Stimulated activated CD8-positive, alpha-beta memory T cell treated with anti-CD3 and anti-CD28 coated beads, Interleukin-7, amount 100 ng/mL, for 1 hour (primary cell): ENCODE measurements around the gene CD38.
"Not testable (repeated sequence)": the region's sequence is repeated elsewhere in the genome, so short reads cannot be mapped to it uniquely, and the experiment has no call there.

Source experiments
- DNase-seq, 2 donors: peaks; one replicate each; pipeline ENCODE4 v3.0.0-alpha.2; 2020; ENCODE audit warnings: low read depth in 2 of 2

CD38 gene

GRCh38 chr4:15778289-15779241 is at the start of gene CD38:
Gene CD38, plus strand, starts transcription at chr4:15778328. Its CDS starts 87 bp downstream, at chr4:15778415.
- DNase-seq, result no peak

GRCh38 chr4:15729910-15730533 is 48.1 kb upstream of the CD38 start:
- peak in 1 of 2 donors; percentile 2 for DNase-seq

- not testable (repeated sequence) for DNase-seq
Observed at GRCh38 chr4:15733061-15733460, 45.1 kb upstream of the CD38 start.

- no peak for DNase-seq
Observed at GRCh38 chr4:15735536-15735935, 42.6 kb upstream of the CD38 start.

- no peak for DNase-seq
Observed at GRCh38 chr4:15736514-15737050, 41.5 kb upstream of the CD38 start.

- DNase-seq, result no peak
Observed at GRCh38 chr4:15737255-15737654, 40.9 kb upstream of the CD38 start.

GRCh38 chr4:15738877-15739276 is 39.3 kb upstream of the CD38 start:
- DNase-seq, result no peak

GRCh38 chr4:15740764-15741404 is 37.2 kb upstream of the CD38 start:
- no peak for DNase-seq

- DNase-seq, result no peak
Observed at GRCh38 chr4:15742083-15742582, 36.0 kb upstream of the CD38 start.

- no peak for DNase-seq
Observed at GRCh38 chr4:15742637-15743036, 35.5 kb upstream of the CD38 start.

GRCh38 chr4:15744016-15744545 is 34.0 kb upstream of the CD38 start:
- DNase-seq, result no peak

GRCh38 chr4:15746110-15746509 is 32.0 kb upstream of the CD38 start:
- DNase-seq, result no peak

- no peak for DNase-seq
Observed at GRCh38 chr4:15749001-15749400, 29.1 kb upstream of the CD38 start.

GRCh38 chr4:15751153-15751552 is 27.0 kb upstream of the CD38 start:
- DNase-seq, result no peak

GRCh38 chr4:15753081-15753480 is 25.0 kb upstream of the CD38 start:
- DNase-seq, result no peak

GRCh38 chr4:15753786-15754185 is 24.3 kb upstream of the CD38 start:
- no peak for DNase-seq

- peak in 1 of 2 donors; percentile 7 for DNase-seq
Observed at GRCh38 chr4:15754323-15754722, 23.8 kb upstream of the CD38 start.

- no peak for DNase-seq
Observed at GRCh38 chr4:15755321-15756155, 22.6 kb upstream of the CD38 start.

- peak; percentile 31 to 40 for DNase-seq
Observed at GRCh38 chr4:15756361-15756861, 21.7 kb upstream of the CD38 start.

- DNase-seq, result no peak
Observed at GRCh38 chr4:15757054-15757453, 21.1 kb upstream of the CD38 start.

- no peak for DNase-seq
Observed at GRCh38 chr4:15758294-15758693, 19.8 kb upstream of the CD38 start.
